Measurements from ENCODE around the gene HADHA. TPM values are rescaled to one million over a fixed set of nuclear protein-coding genes. Genes with fewer than 3 reads are reported as not detected.

The HADHA gene
- polyA plus RNA-seq, 1 donor from 2014 or later: 40.0 TPM

DNA sequence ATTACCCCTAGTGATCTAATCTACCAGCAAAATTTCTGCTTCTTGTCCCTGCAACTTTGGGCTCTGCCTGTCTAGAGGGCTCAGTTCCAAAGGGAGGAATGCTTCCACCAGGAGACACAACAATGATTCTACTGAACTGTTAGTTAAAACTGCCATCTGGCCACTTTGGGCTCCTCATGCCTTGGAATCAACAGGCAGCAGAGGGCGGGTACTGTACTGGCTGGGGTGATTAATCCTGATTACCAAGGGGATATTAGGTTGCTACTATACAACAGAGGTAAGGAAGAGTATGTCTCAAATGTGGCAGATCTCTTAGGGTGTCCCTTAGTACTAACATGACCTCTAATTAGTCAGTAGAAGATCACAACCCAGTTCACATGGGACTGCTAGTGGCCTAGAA is 21.4 kb downstream of the HADHA start:
- no peak for TF ChIP-seq TAF1 (IDR thresholded peaks at IDR 0.05; ENCODE audit: low read depth)
- no peak for TF ChIP-seq EP300 (conservative IDR thresholded peaks at IDR 0.05; ENCODE audit: poor library complexity, severe bottlenecking)
- no peak for TF ChIP-seq EZH2 (IDR thresholded peaks at IDR 0.05; ENCODE audit: borderline replicate concordance, insufficient read depth, low read length, poor library complexity, severe bottlenecking)
- TF ChIP-seq, protein P1, sequence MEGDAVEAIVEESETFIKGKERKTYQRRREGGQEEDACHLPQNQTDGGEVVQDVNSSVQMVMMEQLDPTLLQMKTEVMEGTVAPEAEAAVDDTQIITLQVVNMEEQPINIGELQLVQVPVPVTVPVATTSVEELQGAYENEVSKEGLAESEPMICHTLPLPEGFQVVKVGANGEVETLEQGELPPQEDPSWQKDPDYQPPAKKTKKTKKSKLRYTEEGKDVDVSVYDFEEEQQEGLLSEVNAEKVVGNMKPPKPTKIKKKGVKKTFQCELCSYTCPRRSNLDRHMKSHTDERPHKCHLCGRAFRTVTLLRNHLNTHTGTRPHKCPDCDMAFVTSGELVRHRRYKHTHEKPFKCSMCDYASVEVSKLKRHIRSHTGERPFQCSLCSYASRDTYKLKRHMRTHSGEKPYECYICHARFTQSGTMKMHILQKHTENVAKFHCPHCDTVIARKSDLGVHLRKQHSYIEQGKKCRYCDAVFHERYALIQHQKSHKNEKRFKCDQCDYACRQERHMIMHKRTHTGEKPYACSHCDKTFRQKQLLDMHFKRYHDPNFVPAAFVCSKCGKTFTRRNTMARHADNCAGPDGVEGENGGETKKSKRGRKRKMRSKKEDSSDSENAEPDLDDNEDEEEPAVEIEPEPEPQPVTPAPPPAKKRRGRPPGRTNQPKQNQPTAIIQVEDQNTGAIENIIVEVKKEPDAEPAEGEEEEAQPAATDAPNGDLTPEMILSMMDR (IDR thresholded peaks at IDR 0.05; ENCODE audit: poor library complexity, severe bottlenecking): no peak
- no peak for TF ChIP-seq POLR2AphosphoS5 (IDR thresholded peaks at IDR 0.05)
- TF ChIP-seq, protein P2, sequence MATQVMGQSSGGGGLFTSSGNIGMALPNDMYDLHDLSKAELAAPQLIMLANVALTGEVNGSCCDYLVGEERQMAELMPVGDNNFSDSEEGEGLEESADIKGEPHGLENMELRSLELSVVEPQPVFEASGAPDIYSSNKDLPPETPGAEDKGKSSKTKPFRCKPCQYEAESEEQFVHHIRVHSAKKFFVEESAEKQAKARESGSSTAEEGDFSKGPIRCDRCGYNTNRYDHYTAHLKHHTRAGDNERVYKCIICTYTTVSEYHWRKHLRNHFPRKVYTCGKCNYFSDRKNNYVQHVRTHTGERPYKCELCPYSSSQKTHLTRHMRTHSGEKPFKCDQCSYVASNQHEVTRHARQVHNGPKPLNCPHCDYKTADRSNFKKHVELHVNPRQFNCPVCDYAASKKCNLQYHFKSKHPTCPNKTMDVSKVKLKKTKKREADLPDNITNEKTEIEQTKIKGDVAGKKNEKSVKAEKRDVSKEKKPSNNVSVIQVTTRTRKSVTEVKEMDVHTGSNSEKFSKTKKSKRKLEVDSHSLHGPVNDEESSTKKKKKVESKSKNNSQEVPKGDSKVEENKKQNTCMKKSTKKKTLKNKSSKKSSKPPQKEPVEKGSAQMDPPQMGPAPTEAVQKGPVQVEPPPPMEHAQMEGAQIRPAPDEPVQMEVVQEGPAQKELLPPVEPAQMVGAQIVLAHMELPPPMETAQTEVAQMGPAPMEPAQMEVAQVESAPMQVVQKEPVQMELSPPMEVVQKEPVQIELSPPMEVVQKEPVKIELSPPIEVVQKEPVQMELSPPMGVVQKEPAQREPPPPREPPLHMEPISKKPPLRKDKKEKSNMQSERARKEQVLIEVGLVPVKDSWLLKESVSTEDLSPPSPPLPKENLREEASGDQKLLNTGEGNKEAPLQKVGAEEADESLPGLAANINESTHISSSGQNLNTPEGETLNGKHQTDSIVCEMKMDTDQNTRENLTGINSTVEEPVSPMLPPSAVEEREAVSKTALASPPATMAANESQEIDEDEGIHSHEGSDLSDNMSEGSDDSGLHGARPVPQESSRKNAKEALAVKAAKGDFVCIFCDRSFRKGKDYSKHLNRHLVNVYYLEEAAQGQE (IDR thresholded peaks at IDR 0.05; ENCODE audit: borderline replicate concordance): no peak
- no peak for TF ChIP-seq MXI1 (conservative IDR thresholded peaks at IDR 0.05; ENCODE audit: poor library complexity, severe bottlenecking)
- no peak for TF ChIP-seq SMC3 (conservative IDR thresholded peaks at IDR 0.05; ENCODE audit: poor library complexity)
- TF ChIP-seq RAD21 (conservative IDR thresholded peaks at IDR 0.05): no peak
- Histone ChIP-seq H3K36me3 (ENCODE audit: insufficient read depth, low read length) (no peaks in the 10 kb centered on the region), H4K20me1 (ENCODE audit: insufficient read depth) (no peaks in the 10 kb centered on the region), H2AFZ (ENCODE audit: low read depth, low read length) (no peak overlapping the region), H3K9me2 (ENCODE audit: insufficient read depth, low read length) (no peaks in the 10 kb centered on the region), H3F3A (ENCODE audit: insufficient read depth, low read length, poor library complexity, severe bottlenecking) (no peaks in the 10 kb centered on the region), H3K9me3 (ENCODE audit: low read length) (no peaks in the 10 kb centered on the region), H3K79me2 (replicated peaks; ENCODE audit: insufficient read depth, low read length) (no peaks in the 10 kb centered on the region), H3K9ac (ENCODE audit: low read length) (no peak overlapping the region), H3K27me3 (ENCODE audit: insufficient read depth, low read depth, low read length) (no peaks in the 10 kb centered on the region), H3K4me3 (ENCODE audit: low read length) (no peak overlapping the region), H3K4me2 (ENCODE audit: low read length) (no peak overlapping the region), H3K27ac (ENCODE audit: low read length) (no peak overlapping the region)

DNA sequence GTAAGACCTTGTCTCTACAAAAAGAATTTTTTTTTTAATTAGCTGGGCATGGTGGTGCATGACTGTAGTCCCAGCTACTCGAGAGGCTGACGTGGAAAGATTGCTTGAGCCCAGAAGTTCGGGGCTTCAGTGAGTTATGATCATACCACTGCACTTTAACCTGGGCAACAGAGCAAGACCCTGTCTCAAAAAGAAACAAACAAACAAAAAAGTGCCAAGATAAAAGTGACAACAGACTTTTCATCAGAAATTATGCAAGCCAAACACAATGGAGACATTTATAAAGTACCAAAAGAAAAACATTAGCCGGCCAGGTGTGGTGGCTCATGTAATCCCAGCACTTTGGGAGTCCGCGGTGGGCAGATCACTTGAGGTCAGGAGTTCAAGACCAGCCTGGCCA is 26.7 kb downstream of the HADHA start:
- no peak overlapping the region for H3K4me3 ChIP-seq (ENCODE audit: low read length)

More for the DNA sequence above, 26.7 kb downstream of the HADHA start:
- Histone ChIP-seq H3K4me2 (ENCODE audit: low read length) (no peak overlapping the region), H3K79me2 (replicated peaks; ENCODE audit: insufficient read depth, low read length) (no peaks in the 10 kb centered on the region), H2AFZ (ENCODE audit: low read depth, low read length) (no peak overlapping the region), H3F3A (ENCODE audit: insufficient read depth, low read length, poor library complexity, severe bottlenecking) (no peaks in the 10 kb centered on the region), H3K36me3 (ENCODE audit: insufficient read depth, low read length) (peaks cover 9% of the 10 kb centered on the region), H3K27me3 (ENCODE audit: insufficient read depth, low read depth, low read length) (no peaks in the 10 kb centered on the region), H3K9me2 (ENCODE audit: insufficient read depth, low read length) (no peaks in the 10 kb centered on the region), H4K20me1 (ENCODE audit: insufficient read depth) (no peaks in the 10 kb centered on the region), H3K9me3 (ENCODE audit: low read length) (no peaks in the 10 kb centered on the region), H3K27ac (ENCODE audit: low read length) (no peak overlapping the region), H3K9ac (ENCODE audit: low read length) (no peak overlapping the region)
- no peak for TF ChIP-seq EZH2 (IDR thresholded peaks at IDR 0.05; ENCODE audit: borderline replicate concordance, insufficient read depth, low read length, poor library complexity, severe bottlenecking)
- TF ChIP-seq TAF1 (IDR thresholded peaks at IDR 0.05; ENCODE audit: low read depth): no peak
- TF ChIP-seq, protein P2 (IDR thresholded peaks at IDR 0.05; ENCODE audit: borderline replicate concordance): no peak
- no peak for TF ChIP-seq SMC3 (conservative IDR thresholded peaks at IDR 0.05; ENCODE audit: poor library complexity)

All from neural cell (in vitro differentiated cells).